SU-DHL-6 (cell line): ENCODE measurements around the gene SENP3.

ENCODE experiments used
- H2AFZ ChIP-seq: fragments of 200-600 bp; sonication (generic); 2 replicates; pipeline ENCODE4 v1.6.1; 2014; ENCODE audit warnings: low read depth, mild to moderate bottlenecking, moderate library complexity, mixed read lengths, antibody characterized with exemption, low read length; ENCODE audit not compliant: severe bottlenecking
- H3F3A ChIP-seq: fragments of 200-600 bp; shearing (Covaris generic); 2 replicates; pipeline ENCODE4 v1.6.0; 2016; ENCODE audit warnings: antibody characterized with exemption, mild to moderate bottlenecking; ENCODE audit not compliant: insufficient read depth
- H3K27ac ChIP-seq: fragments of 200-600 bp; sonication (generic); 2 replicates; pipeline ENCODE4 v1.5.1; 2016; ENCODE audit warnings: low read depth, mild to moderate bottlenecking, low read length, moderate library complexity, mixed read lengths
- H3K27me3 ChIP-seq: fragments of 200-600 bp; sonication (generic), shearing (Covaris generic); 2 replicates; pipeline ENCODE4 v1.6.0; 2014; ENCODE audit warnings: mild to moderate bottlenecking, low read length
- H3K36me3 ChIP-seq: fragments of 200-600 bp; sonication (generic); 2 replicates; pipeline ENCODE4 v1.6.1; 2014; ENCODE audit warnings: mild to moderate bottlenecking, low read length, mixed read lengths
- H3K4me2 ChIP-seq: fragments of 300-600, 200-600 bp; shearing (Covaris generic), sonication (generic); 2 replicates; pipeline ENCODE4 v1.6.0; 2014; ENCODE audit warnings: low read length, low read depth, mild to moderate bottlenecking; ENCODE audit not compliant: poor library complexity, severe bottlenecking
- H3K4me3 ChIP-seq: fragments of 200-600 bp; sonication (generic); 2 replicates; pipeline ENCODE4 v1.5.1; 2014; ENCODE audit warnings: antibody characterized with exemption, low read length, mild to moderate bottlenecking, mixed read lengths; ENCODE audit not compliant: insufficient read depth, poor library complexity, severe bottlenecking
- H3K79me2 ChIP-seq: fragments of 200-600 bp; sonication (generic); 2 replicates; pipeline ENCODE4 v1.6.1; 2014; ENCODE audit warnings: mild to moderate bottlenecking, low read length, moderate library complexity; ENCODE audit not compliant: insufficient read depth
- H3K9ac ChIP-seq: fragments of 200-600 bp; sonication (generic); 2 replicates; pipeline ENCODE4 v1.7.0; 2014; ENCODE audit warnings: mild to moderate bottlenecking, low read length
- H3K9me2 ChIP-seq: fragments of 200-600 bp; sonication (generic); replicated peaks from 2 replicates; pipeline ENCODE4 v1.6.1; 2014; ENCODE audit warnings: low read length; ENCODE audit not compliant: insufficient read depth
- H3K9me3 ChIP-seq: fragments of 200-600 bp; sonication (generic); 2 replicates; pipeline ENCODE4 v1.6.1; 2014; ENCODE audit warnings: low read length, mixed read lengths; ENCODE audit not compliant: insufficient read depth
- H4K20me1 ChIP-seq: fragments of 200-600 bp; sonication (generic); 2 replicates; pipeline ENCODE4 v1.6.1; 2014; ENCODE audit warnings: low read depth, mild to moderate bottlenecking, antibody characterized with exemption, low read length, moderate library complexity, mixed read lengths
- CTCF ChIP-seq: fragments of 200-600 bp; sonication (generic); IDR thresholded peaks from one replicate; pipeline ENCODE4 v1.5.1; 2017; ENCODE audit warnings: antibody characterized with exemption, mild to moderate bottlenecking, low read length, moderate library complexity; ENCODE audit not compliant: insufficient read depth, poor library complexity, severe bottlenecking
- EZH2phosphoT487 ChIP-seq: fragments of 200-600 bp; sonication (generic), shearing (Covaris generic); conservative IDR thresholded peaks from 2 replicates; pipeline ENCODE4 v1.6.1; 2018; ENCODE audit warnings: mild to moderate bottlenecking, antibody characterized with exemption, low read length, moderate library complexity, mixed read lengths

The SENP3 gene

DNA sequence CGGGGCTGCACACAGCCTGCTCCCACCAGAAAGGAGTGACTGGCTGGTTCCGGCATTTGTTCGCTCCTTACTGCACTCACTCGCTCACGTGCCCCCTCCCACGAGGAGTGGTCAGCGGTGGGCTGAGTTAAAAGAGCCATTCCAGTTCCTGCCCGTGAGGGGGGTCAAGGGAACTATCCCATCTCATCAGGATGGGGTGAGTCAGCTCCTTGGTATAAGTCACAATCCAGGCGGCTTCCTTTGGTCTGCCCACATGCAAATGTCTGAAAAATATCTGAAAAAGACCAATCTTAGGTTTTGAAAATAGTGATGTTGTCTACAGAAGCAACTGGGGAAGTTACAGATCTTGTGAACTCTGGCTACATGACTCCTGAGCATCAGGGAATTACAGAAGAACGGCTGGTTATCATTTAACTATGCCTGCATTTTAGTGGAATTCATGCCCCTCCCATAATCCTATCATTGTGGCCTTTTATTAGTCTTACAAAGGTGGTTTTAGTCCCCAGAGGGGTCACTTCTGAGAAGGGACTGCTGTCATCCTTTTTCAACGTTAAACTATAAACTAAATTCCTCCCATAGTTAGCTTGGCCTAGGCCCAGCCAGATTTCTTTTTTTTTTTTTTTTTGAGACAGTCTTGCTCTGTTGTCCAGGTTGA lies 22.7 kb upstream of the SENP3 start:
- Histone ChIP-seq H3K4me3 (no peak overlapping the region), H3K9ac (no peak overlapping the region), H3K9me2 (no peaks in the 10 kb centered on the region), H3K36me3 (no peaks in the 10 kb centered on the region), H3K79me2 (no peaks in the 10 kb centered on the region), H2AFZ (no peak overlapping the region), H3K27ac (no peak overlapping the region), H4K20me1 (no peaks in the 10 kb centered on the region), H3K9me3 (peaks cover 14% of the 10 kb centered on the region; the same call in 1 of the 2 replicates), H3F3A (no peaks in the 10 kb centered on the region), H3K4me2 (no peak overlapping the region), H3K27me3 (no peaks in the 10 kb centered on the region)
- TF ChIP-seq EZH2phosphoT487 = no peak
- no peak for TF ChIP-seq CTCF

DNA sequence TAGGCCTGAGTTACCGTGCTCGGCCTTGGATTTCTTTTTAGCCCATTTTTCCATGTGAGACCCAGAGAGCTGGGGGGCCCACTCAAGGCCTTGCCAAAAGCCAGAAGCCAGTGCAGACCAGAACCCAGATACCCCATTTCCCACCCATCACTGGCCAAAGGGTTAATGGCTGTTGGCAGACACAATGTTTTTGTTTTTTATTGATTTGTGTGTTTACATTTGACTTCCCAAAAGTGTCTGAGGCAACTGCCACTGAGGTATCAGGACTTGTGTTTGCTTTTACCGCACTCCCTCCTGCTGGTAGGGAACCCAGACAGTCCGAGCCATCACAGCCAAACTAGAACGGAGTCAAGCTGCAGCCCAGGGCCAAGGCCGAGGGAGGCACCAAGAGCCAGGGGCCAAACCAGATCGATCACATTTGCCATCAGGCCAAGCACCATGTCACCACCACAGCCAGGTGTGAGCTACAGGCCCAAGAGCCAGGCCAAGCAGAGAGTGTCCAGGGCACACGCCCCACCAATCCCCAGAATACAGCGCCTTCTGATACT lies 20.6 kb upstream of the SENP3 start:
- Histone ChIP-seq H3K79me2 (no peaks in the 10 kb centered on the region), H2AFZ (no peak overlapping the region), H3K9ac (no peak overlapping the region), H3K27ac (no peak overlapping the region), H4K20me1 (no peaks in the 10 kb centered on the region), H3K4me3 (no peak overlapping the region), H3K36me3 (no peaks in the 10 kb centered on the region), H3K27me3 (no peaks in the 10 kb centered on the region), H3K4me2 (no peak overlapping the region), H3K9me3 (peaks cover 14% of the 10 kb centered on the region; the same call in 1 of the 2 replicates), H3F3A (no peaks in the 10 kb centered on the region), H3K9me2 (no peaks in the 10 kb centered on the region)
- TF ChIP-seq CTCF (no peak), EZH2phosphoT487 (no peak)

GRCh38 chr17:7544911-7545310 lies 16.8 kb upstream of the SENP3 start:
- Histone ChIP-seq H3K36me3 (no peaks in the 10 kb centered on the region), H3K27me3 (no peaks in the 10 kb centered on the region), H3K9me2 (no peaks in the 10 kb centered on the region), H3K9ac (no peak overlapping the region), H3F3A (no peaks in the 10 kb centered on the region), H4K20me1 (no peaks in the 10 kb centered on the region), H3K4me3 (no peak overlapping the region), H3K9me3 (no peaks in the 10 kb centered on the region), H3K79me2 (no peaks in the 10 kb centered on the region), H3K4me2 (no peak overlapping the region), H2AFZ (no peak overlapping the region), H3K27ac (no peak overlapping the region)
- TF ChIP-seq EZH2phosphoT487 = no peak
- no peak for TF ChIP-seq CTCF
